Gastrocnemius medialis (tissue), 4 donors: Measurements from ENCODE around the gene PLCB1. TPM values are rescaled to one million over a fixed set of nuclear protein-coding genes. Genes with fewer than 3 reads are reported as not detected.

ENCODE experiments used
- ATAC-seq, 2 donors: fragments of 150-250 bp; one replicate each; pipeline ENCODE4 v1.9.1; 2016
- DNase-seq, 2 donors: peaks; one replicate each; pipeline ENCODE4 v3.0.0-alpha.2; 2019
- H3K27ac ChIP-seq, 4 donors: fragments of 200-600 bp; sonication (generic); 1 replicate in 1 of 4; 2 replicates in 3 of 4; pipeline ENCODE4 v1.5.1; 2016 to 2018; ENCODE audit warnings: mild to moderate bottlenecking in 2 of 4, moderate library complexity in 1 of 4
- H3K27me3 ChIP-seq, 3 donors: fragments of 200-600 bp; sonication (generic) in 2 of 3; 1 replicate in 1 of 3; 2 replicates in 2 of 3; pipeline versions ENCODE4 v1.5.1 to v1.6.0; 2016 to 2019; ENCODE audit warnings: mild to moderate bottlenecking in 1 of 3, moderate library complexity in 1 of 3
- H3K36me3 ChIP-seq, 2 donors: fragments of 200-600 bp; sonication (generic) in 1 of 2; one replicate each; pipeline ENCODE4 v1.5.1; 2017 to 2018
- H3K4me1 ChIP-seq, 2 donors: fragments of 200-600 bp; sonication (generic) in 1 of 2; one replicate each; pipeline ENCODE4 v1.5.1; 2016 to 2017; ENCODE audit warnings: mild to moderate bottlenecking in 2 of 2
- H3K4me3 ChIP-seq, 4 donors: fragments of 200-600 bp; sonication (generic) in 3 of 4; 1 replicate in 1 of 4; 2 replicates in 3 of 4; pipeline ENCODE4 v1.5.1; 2016 to 2019; ENCODE audit warnings: mild to moderate bottlenecking in 2 of 4
- H3K9me3 ChIP-seq, 3 donors: fragments of 200-600 bp; sonication (generic) in 2 of 3; 1 replicate in 1 of 3; 2 replicates in 2 of 3; pipeline ENCODE4 v1.5.1; 2016 to 2019
- CTCF ChIP-seq, 5 experiments: fragments of 450-650 bp in 3 of 5; fragments of 200-600 bp in 2 of 5; sonication (generic) in 2 of 5; IDR thresholded peaks in 4 of 5; conservative IDR thresholded peaks in 1 of 5; 1 replicate in 4 of 5; 2 replicates in 1 of 5; pipeline ENCODE4 v1.5.1; 2016 to 2019; ENCODE audit warnings: antibody characterized with exemption in 5 of 5, mild to moderate bottlenecking in 3 of 5, moderate library complexity in 3 of 5
- POLR2A ChIP-seq, 2 donors: fragments of 450-650 bp; IDR thresholded peaks; one replicate each; pipeline ENCODE4 v1.6.1; 2017; ENCODE audit warnings: antibody characterized with exemption in 2 of 2, mild to moderate bottlenecking in 2 of 2, moderate library complexity in 2 of 2
- in situ Hi-C, 4 donors: fragments of 200-750 bp; cut with MboI; loops; one replicate each; pipeline versions ENCODE4 v1.15.0 to v1.8.0; 2017; ENCODE audit warnings: low sequenced_read_pairs in 4 of 4
- intact Hi-C: fragments of 100-400 bp; cut with DNase I; formaldehyde crosslinking; loops from one replicate; pipeline ENCODE4 v1.15.1; 2023; ENCODE audit warnings: low total_unique reads
- total RNA-seq, 4 donors: library from RNA; depleted of rRNA; stranded (reverse); fragments of >200 nt; gene quantifications; one replicate each; pipeline versions ENCODE4 v1.1.0 to v1.2.3, GENCODE V29; 2016

Gene PLCB1
- total RNA-seq, 4 donors from 2014 or later: 4.1 to 10.0 (median 7.6) TPM

- H3K4me3 ChIP-seq: no peak overlapping the region
- H3K27me3 ChIP-seq: no peaks in the 10 kb centered on the region
- no peak for DNase-seq
- no peaks in the 10 kb centered on the region for H3K4me1 ChIP-seq
- H3K9me3 ChIP-seq: no peaks in the 10 kb centered on the region
- TF ChIP-seq CTCF (IDR thresholded peaks at IDR 0.05 in 4 of 5, conservative IDR thresholded peaks at IDR 0.05 in 1 of 5): no peak
- in situ Hi-C loops: no loop called here
- no peak for ATAC-seq
- H3K27ac ChIP-seq: no peak overlapping the region
- intact Hi-C loops: no loop called here
- no peaks in the 10 kb centered on the region for H3K36me3 ChIP-seq
These were observed 234.3 kb downstream of the PLCB1 start for GRCh38 chr20:8366303-8366923.

- no peaks in the 10 kb centered on the region for H3K36me3 ChIP-seq
- no peaks in the 10 kb centered on the region for H3K27me3 ChIP-seq
- DNase-seq: no peak
- in situ Hi-C loops (no loop called here), intact Hi-C loops (no loop called here)
- H3K27ac ChIP-seq: no peak overlapping the region
- H3K4me1 ChIP-seq: no peaks in the 10 kb centered on the region
- no peak overlapping the region for H3K4me3 ChIP-seq
- TF ChIP-seq CTCF (IDR thresholded peaks at IDR 0.05 in 4 of 5, conservative IDR thresholded peaks at IDR 0.05 in 1 of 5) (no peak), POLR2A (IDR thresholded peaks at IDR 0.05) (no peak)
- no peaks in the 10 kb centered on the region for H3K9me3 ChIP-seq
- ATAC-seq: no peak
These were observed 235.6 kb downstream of the PLCB1 start for GRCh38 chr20:8367689-8368088.

- no peaks in the 10 kb centered on the region for H3K27me3 ChIP-seq
- no peaks in the 10 kb centered on the region for H3K4me1 ChIP-seq
- no peaks in the 10 kb centered on the region for H3K9me3 ChIP-seq
- DNase-seq (no peak), ATAC-seq (no peak)
- no peaks in the 10 kb centered on the region for H3K36me3 ChIP-seq
- intact Hi-C loops: no loop called here
- H3K27ac ChIP-seq: no peak overlapping the region
- TF ChIP-seq POLR2A (IDR thresholded peaks at IDR 0.05): no peak
- no peak for TF ChIP-seq CTCF (IDR thresholded peaks at IDR 0.05 in 4 of 5, conservative IDR thresholded peaks at IDR 0.05 in 1 of 5)
- in situ Hi-C loops: no loop called here
- no peak overlapping the region for H3K4me3 ChIP-seq
These were observed 236.6 kb downstream of the PLCB1 start for GRCh38 chr20:8368670-8369069.

- H3K27me3 ChIP-seq: no peaks in the 10 kb centered on the region
- no peak overlapping the region for H3K27ac ChIP-seq
- no peak overlapping the region for H3K4me3 ChIP-seq
- no peaks in the 10 kb centered on the region for H3K36me3 ChIP-seq
- intact Hi-C loops: no loop called here
- H3K4me1 ChIP-seq: no peaks in the 10 kb centered on the region
- no peak for ATAC-seq
- no peak for DNase-seq
- in situ Hi-C loops: no loop called here
- no peaks in the 10 kb centered on the region for H3K9me3 ChIP-seq
- TF ChIP-seq POLR2A (IDR thresholded peaks at IDR 0.05): no peak
- no peak for TF ChIP-seq CTCF (IDR thresholded peaks at IDR 0.05 in 4 of 5, conservative IDR thresholded peaks at IDR 0.05 in 1 of 5)
These were observed 237.2 kb downstream of the PLCB1 start for GRCh38 chr20:8369311-8369710.

- no peak overlapping the region for H3K4me3 ChIP-seq
- TF ChIP-seq CTCF (IDR thresholded peaks at IDR 0.05 in 4 of 5, conservative IDR thresholded peaks at IDR 0.05 in 1 of 5): no peak
- no peak for TF ChIP-seq POLR2A (IDR thresholded peaks at IDR 0.05)
- no peak overlapping the region for H3K27ac ChIP-seq
- DNase-seq (no peak), ATAC-seq (no peak)
- no peaks in the 10 kb centered on the region for H3K9me3 ChIP-seq
- intact Hi-C loops: no loop called here
- H3K4me1 ChIP-seq: peaks cover 0 to 3% of the 10 kb centered on the region in 2 donors
- H3K27me3 ChIP-seq: no peaks in the 10 kb centered on the region
- no peaks in the 10 kb centered on the region for H3K36me3 ChIP-seq
- in situ Hi-C loops: no loop called here
These were observed 238.7 kb downstream of the PLCB1 start for GRCh38 chr20:8370774-8371173.
